WTC11 (cell line): ENCODE results near the gene DBH. TPM values are rescaled to one million over a fixed set of nuclear protein-coding genes. Genes with fewer than 3 reads are reported as not detected.
A peak's percentile ranks its signal among the peaks of the same experiment; 100 is the strongest.

Experiments
- ATAC-seq: fragments of 200-7000 bp; cut with Tn5 transposase; 2 replicates; pipeline ENCODE4 v1.10.0; 2021; ENCODE audit warnings: mild to moderate bottlenecking, moderate library complexity
- CTCF ChIA-PET: fragments of 300-600 bp; sonication (Branson Sonifier 250); formaldehyde crosslinking; loops from one replicate; lab custom pipeline; 2021; ENCODE audit warnings: antibody characterized with exemption; lab: Charles Lee
- POLR2A ChIA-PET: fragments of 350-600 bp; sonication (Branson Sonifier 250); formaldehyde crosslinking; loops from one replicate; lab custom pipeline; 2021; ENCODE audit warnings: antibody characterized with exemption; lab: Charles Lee
- DNase-seq: peaks from one replicate; pipeline ENCODE4 v3.0.0; 2021; ENCODE audit warnings: low spot score
- H3K27ac Mint-ChIP-seq: 2 replicates; pipeline ENCODE4 v1.8.0; 2021; ENCODE audit warnings: mixed read lengths
- H3K27me3 Mint-ChIP-seq: 2 replicates; pipeline ENCODE4 v1.8.0; 2021; ENCODE audit warnings: low read depth, mild to moderate bottlenecking, moderate library complexity, mixed read lengths
- H3K36me3 Mint-ChIP-seq: 2 replicates; pipeline ENCODE4 v1.8.0; 2021; ENCODE audit warnings: mixed read lengths
- H3K4me1 Mint-ChIP-seq: 2 replicates; pipeline ENCODE4 v1.8.0; 2022; ENCODE audit warnings: mixed read lengths
- H3K4me3 Mint-ChIP-seq: 2 replicates; pipeline ENCODE4 v1.8.0; 2021; ENCODE audit warnings: mild to moderate bottlenecking, moderate library complexity, mixed read lengths
- H3K9me3 Mint-ChIP-seq: 2 replicates; pipeline ENCODE4 v1.8.0; 2021; ENCODE audit warnings: mixed read lengths
- ATF1 ChIP-seq: sonication (generic); formaldehyde crosslinking; IDR thresholded peaks from 2 replicates; pipeline ENCODE4 v1.8.1; 2023; ENCODE audit warnings: mild to moderate bottlenecking, moderate library complexity, missing genetic modification reagents
- CREB1 ChIP-seq: sonication (generic); formaldehyde crosslinking; IDR thresholded peaks from 2 replicates; pipeline ENCODE4 v1.8.0; 2023; ENCODE audit warnings: mild to moderate bottlenecking, missing genetic modification reagents
- ELF4 ChIP-seq: sonication (generic); formaldehyde crosslinking; IDR thresholded peaks from 2 replicates; pipeline ENCODE4 v1.8.1; 2022; ENCODE audit warnings: low read depth, mild to moderate bottlenecking, moderate library complexity, missing genetic modification reagents
- EMX1 ChIP-seq: fragments of 250-450 bp; sonication (Bioruptor Pico); IDR thresholded peaks from 2 replicates; pipeline ENCODE4 v1.8.0; 2021; ENCODE audit warnings: mild to moderate bottlenecking
- ESRRA ChIP-seq: sonication (generic); formaldehyde crosslinking; IDR thresholded peaks from 2 replicates; pipeline ENCODE4 v1.8.1; 2022; ENCODE audit warnings: mild to moderate bottlenecking, missing genetic modification reagents, borderline replicate concordance
- ETV6 ChIP-seq: sonication (generic); formaldehyde crosslinking; IDR thresholded peaks from 2 replicates; pipeline ENCODE4 v1.8.1; 2022; ENCODE audit warnings: mild to moderate bottlenecking, missing genetic modification reagents
- FOXK1 ChIP-seq: sonication (generic); formaldehyde crosslinking; IDR thresholded peaks from 2 replicates; pipeline ENCODE4 v1.8.0; 2022; ENCODE audit warnings: mild to moderate bottlenecking, moderate library complexity, missing genetic modification reagents
- FOXP1 ChIP-seq: sonication (generic); formaldehyde crosslinking; IDR thresholded peaks from 2 replicates; pipeline ENCODE4 v1.8.0; 2022; ENCODE audit warnings: missing genetic modification reagents, mild to moderate bottlenecking, moderate library complexity, borderline replicate concordance
- GABPB1 ChIP-seq: sonication (generic); formaldehyde crosslinking; IDR thresholded peaks from 2 replicates; pipeline ENCODE4 v1.8.1; 2023; ENCODE audit warnings: mild to moderate bottlenecking, missing genetic modification reagents
- HMGA2 ChIP-seq: fragments of 250-450 bp; sonication (Bioruptor Pico); IDR thresholded peaks from 2 replicates; pipeline ENCODE4 v1.4.0; 2021; ENCODE audit warnings: mild to moderate bottlenecking, moderate library complexity
- NFATC4 ChIP-seq: fragments of 250-450 bp; sonication (Bioruptor Pico); IDR thresholded peaks from 2 replicates; pipeline ENCODE4 v1.9.0; 2021; ENCODE audit warnings: mild to moderate bottlenecking
- NFYB ChIP-seq: sonication (generic); formaldehyde crosslinking; conservative IDR thresholded peaks from 2 replicates; pipeline ENCODE4 v1.8.0; 2022; ENCODE audit warnings: low read depth, missing genetic modification reagents
- OVOL2 ChIP-seq: fragments of 250-450 bp; sonication (Bioruptor Pico); IDR thresholded peaks from 2 replicates; pipeline ENCODE4 v1.9.0; 2021; ENCODE audit warnings: mild to moderate bottlenecking, borderline replicate concordance
- TEAD1 ChIP-seq: sonication (generic); formaldehyde crosslinking; IDR thresholded peaks from 2 replicates; pipeline ENCODE4 v1.8.0; 2022; ENCODE audit warnings: mild to moderate bottlenecking, missing genetic modification reagents
- TP53 ChIP-seq: sonication (generic); formaldehyde crosslinking; IDR thresholded peaks from 2 replicates; pipeline ENCODE4 v1.8.1; 2023; ENCODE audit warnings: mild to moderate bottlenecking, missing genetic modification reagents
- ZNF232 ChIP-seq: sonication (generic); formaldehyde crosslinking; IDR thresholded peaks from 2 replicates; pipeline ENCODE4 v1.8.0; 2022; ENCODE audit warnings: mild to moderate bottlenecking, missing genetic modification reagents
- ZNF263 ChIP-seq: sonication (generic); formaldehyde crosslinking; IDR thresholded peaks from 2 replicates; pipeline ENCODE4 v1.8.1; 2022; ENCODE audit warnings: low read depth, mild to moderate bottlenecking, moderate library complexity, missing genetic modification reagents
- ZNF317 ChIP-seq: sonication (generic); formaldehyde crosslinking; IDR thresholded peaks from 2 replicates; pipeline ENCODE4 v1.8.1; 2023; ENCODE audit warnings: low read depth, mild to moderate bottlenecking, moderate library complexity, missing genetic modification reagents, borderline replicate concordance
- ZNF671 ChIP-seq: fragments of 250-450 bp; sonication (Bioruptor Pico); IDR thresholded peaks from 2 replicates; pipeline ENCODE4 v1.8.0; 2021; ENCODE audit warnings: mild to moderate bottlenecking
- total RNA-seq: library from RNA; stranded (reverse); gene quantifications from 3 replicates; pipeline ENCODE4 v1.2.3, GENCODE V29; 2021
- TF ChIP-seq, protein P1 (sequence below): sonication (generic); formaldehyde crosslinking; IDR thresholded peaks from 2 replicates; pipeline ENCODE4 v1.8.1; 2023; ENCODE audit warnings: mild to moderate bottlenecking, missing genetic modification reagents, moderate library complexity
- TF ChIP-seq, protein P2 (sequence below): sonication (generic); formaldehyde crosslinking; IDR thresholded peaks from 2 replicates; pipeline ENCODE4 v1.8.0; 2023; ENCODE audit warnings: missing genetic modification reagents
- TF ChIP-seq, protein P3 (sequence below): sonication (generic); formaldehyde crosslinking; IDR thresholded peaks from 2 replicates; pipeline ENCODE4 v1.8.0; 2022; ENCODE audit warnings: mild to moderate bottlenecking, missing genetic modification reagents
- TF ChIP-seq, protein P4 (sequence below): sonication (generic); formaldehyde crosslinking; IDR thresholded peaks from 2 replicates; pipeline ENCODE4 v1.8.0; 2023; ENCODE audit warnings: missing genetic modification reagents, mild to moderate bottlenecking, borderline replicate concordance
- TF ChIP-seq, protein P5 (sequence below): fragments of 250-450 bp; sonication (Bioruptor Pico); IDR thresholded peaks from 2 replicates; pipeline ENCODE4 v1.9.0; 2021; ENCODE audit warnings: moderate library complexity, mild to moderate bottlenecking, inconsistent platforms, borderline replicate concordance
- TF ChIP-seq, protein P6 (sequence below): fragments of 200-600 bp; IDR thresholded peaks from 2 replicates; pipeline ENCODE4 v1.8.0; 2022; ENCODE audit warnings: antibody characterized with exemption

The DBH gene
- total RNA-seq, 1 experiment from 2014 or later: 0.24 TPM

DNA sequence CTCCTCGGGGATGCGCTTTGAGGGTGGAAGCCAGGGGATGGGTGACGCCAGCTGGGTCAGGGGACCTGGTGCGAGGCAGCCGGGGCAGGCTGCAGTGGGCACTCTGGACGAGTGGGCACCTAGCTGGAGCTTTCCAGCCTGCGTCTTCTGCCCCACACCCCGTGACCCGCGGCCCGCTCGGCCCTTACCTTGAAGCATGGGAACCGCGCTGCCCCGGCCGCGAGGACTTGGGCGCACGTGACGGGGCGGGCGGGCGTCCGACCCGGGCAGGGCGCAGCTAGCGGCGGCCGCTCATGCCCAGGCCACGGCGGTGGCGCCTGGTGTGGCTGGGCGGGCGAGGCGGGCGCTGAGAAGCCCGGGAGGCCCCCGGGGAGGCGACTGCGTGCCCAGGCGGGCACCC, 27.3 kb upstream of the DBH start:
- ATAC-seq: peak; percentile 65
- Mint-ChIP-seq H3K4me3 (peak overlapping the region; percentile 22; the same call in 1 of the 2 replicates), H3K36me3 (no peaks in the 10 kb centered on the region), H3K27me3 (peaks cover 35% of the 10 kb centered on the region), H3K4me1 (peaks cover 7% of the 10 kb centered on the region), H3K9me3 (no peaks in the 10 kb centered on the region), H3K27ac (no peak overlapping the region)
- no peak for DNase-seq
- TF ChIP-seq, protein P1, sequence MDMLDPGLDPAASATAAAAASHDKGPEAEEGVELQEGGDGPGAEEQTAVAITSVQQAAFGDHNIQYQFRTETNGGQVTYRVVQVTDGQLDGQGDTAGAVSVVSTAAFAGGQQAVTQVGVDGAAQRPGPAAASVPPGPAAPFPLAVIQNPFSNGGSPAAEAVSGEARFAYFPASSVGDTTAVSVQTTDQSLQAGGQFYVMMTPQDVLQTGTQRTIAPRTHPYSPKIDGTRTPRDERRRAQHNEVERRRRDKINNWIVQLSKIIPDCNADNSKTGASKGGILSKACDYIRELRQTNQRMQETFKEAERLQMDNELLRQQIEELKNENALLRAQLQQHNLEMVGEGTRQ (CRISPR knock-in tag): peak; percentile 85
- no peak for TF ChIP-seq HMGA2
- TF ChIP-seq, protein P2, sequence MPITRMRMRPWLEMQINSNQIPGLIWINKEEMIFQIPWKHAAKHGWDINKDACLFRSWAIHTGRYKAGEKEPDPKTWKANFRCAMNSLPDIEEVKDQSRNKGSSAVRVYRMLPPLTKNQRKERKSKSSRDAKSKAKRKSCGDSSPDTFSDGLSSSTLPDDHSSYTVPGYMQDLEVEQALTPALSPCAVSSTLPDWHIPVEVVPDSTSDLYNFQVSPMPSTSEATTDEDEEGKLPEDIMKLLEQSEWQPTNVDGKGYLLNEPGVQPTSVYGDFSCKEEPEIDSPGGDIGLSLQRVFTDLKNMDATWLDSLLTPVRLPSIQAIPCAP: peak; percentile 30; the same call in 1 of the 2 replicates
- TF ChIP-seq NFYB (CRISPR knock-in tag): no peak
- TF ChIP-seq, protein P3, sequence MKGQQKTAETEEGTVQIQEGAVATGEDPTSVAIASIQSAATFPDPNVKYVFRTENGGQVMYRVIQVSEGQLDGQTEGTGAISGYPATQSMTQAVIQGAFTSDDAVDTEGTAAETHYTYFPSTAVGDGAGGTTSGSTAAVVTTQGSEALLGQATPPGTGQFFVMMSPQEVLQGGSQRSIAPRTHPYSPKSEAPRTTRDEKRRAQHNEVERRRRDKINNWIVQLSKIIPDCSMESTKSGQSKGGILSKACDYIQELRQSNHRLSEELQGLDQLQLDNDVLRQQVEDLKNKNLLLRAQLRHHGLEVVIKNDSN: peak; percentile 59
- ChIA-PET POLR2A (no interaction called here), CTCF (interaction anchor here (1.0 to 2.1 kb wide), 4 partner anchors 19 to 107 kb away, joined by 3 to 10 read pairs (median 4); no protein-coding TSS in a partner anchor)

DNA sequence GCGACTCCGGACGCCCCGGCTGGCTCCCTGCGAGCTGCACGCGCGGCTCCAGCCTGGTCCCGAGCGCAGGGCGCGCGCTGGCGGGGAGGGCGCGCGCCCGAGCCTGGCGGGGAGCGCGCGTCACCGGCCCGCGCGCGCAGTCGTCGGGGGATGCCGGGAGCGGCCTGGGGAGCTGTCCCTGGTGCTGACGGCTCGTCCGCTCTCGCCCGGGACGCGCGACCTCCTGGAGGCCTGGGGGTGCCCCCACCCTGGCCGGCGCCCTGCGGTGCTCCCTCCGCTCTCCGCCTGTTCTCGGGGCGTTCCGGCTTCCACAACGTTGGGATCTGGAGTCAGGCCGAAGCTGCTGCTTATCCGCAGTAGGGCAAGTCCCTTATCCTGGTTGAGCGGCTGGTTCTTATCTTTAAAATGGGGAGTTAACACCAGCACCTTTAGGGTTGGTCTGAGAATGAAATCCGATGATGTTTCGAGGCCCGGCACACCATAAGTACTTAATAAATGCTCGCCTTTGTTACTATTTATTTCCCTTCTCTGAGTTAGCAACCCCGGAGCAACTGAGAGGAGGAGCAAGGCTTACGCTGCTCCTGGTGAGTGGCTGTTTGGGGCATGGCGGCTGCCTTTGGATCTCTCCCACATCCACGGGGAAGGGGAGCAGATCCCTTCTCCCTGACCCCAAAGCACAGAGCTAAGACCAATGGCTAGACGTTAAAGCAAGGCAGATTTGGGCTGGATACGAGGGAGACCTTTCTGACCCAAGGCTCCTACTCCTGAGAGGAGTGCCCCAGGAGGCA, 26.7 kb upstream of the DBH start, which contains the start of gene FAM163B:
FAM163B (minus strand) TSS at position 79 of the 788 bp plus-strand sequence. CDS start 29,166 bp downstream, outside the sequence.
- peak within 1 kb of the TSS; percentile 64 for H3K4me3 Mint-ChIP-seq
- ChIA-PET POLR2A (interaction anchor here (0.6 to 0.7 kb wide), 2 partner anchors 369 to 407 kb away, joined by 5 read pairs; no protein-coding TSS in a partner anchor), CTCF (interaction anchor here (0.6 to 2.1 kb wide), 5 partner anchors 20 to 106 kb away, joined by 3 to 10 read pairs (median 3); no protein-coding TSS in a partner anchor)
- ATAC-seq: peak; percentile 75
- no peak within 1 kb of the TSS; the same call in 1 of the 2 replicates for H3K27ac Mint-ChIP-seq
- H3K27me3 Mint-ChIP-seq: peaks cover 35% of the 10 kb centered on the region
- H3K4me1 Mint-ChIP-seq: peaks cover 3% of the 10 kb centered on the region; the same call in 1 of the 2 replicates
- H3K9me3 Mint-ChIP-seq: no peaks in the 10 kb centered on the region
- peak; percentile 73 for DNase-seq
- no peaks in the 10 kb centered on the region for H3K36me3 Mint-ChIP-seq
- peak; percentile 94 for TF ChIP-seq TP53 (CRISPR knock-in tag)
- TF ChIP-seq ZNF317: peak; percentile 43; the same call in 1 of the 2 replicates
- TF ChIP-seq ZNF232 (CRISPR knock-in tag): peak; percentile 76; the same call in 1 of the 2 replicates
- TF ChIP-seq NFATC4 (CRISPR knock-in tag): no peak
- TF ChIP-seq EMX1: peak; percentile 81; the same call in 1 of the 2 replicates
- TF ChIP-seq ZNF263 (CRISPR knock-in tag): 0 out of 2 replicates have a peak, but pooled peaks have one; percentile 32
- peak; percentile 75 for TF ChIP-seq FOXK1
- peak; percentile 85 for TF ChIP-seq TEAD1 (CRISPR knock-in tag)
- TF ChIP-seq FOXP1: peak; percentile 82; the same call in 1 of the 2 replicates
- TF ChIP-seq, protein P4, sequence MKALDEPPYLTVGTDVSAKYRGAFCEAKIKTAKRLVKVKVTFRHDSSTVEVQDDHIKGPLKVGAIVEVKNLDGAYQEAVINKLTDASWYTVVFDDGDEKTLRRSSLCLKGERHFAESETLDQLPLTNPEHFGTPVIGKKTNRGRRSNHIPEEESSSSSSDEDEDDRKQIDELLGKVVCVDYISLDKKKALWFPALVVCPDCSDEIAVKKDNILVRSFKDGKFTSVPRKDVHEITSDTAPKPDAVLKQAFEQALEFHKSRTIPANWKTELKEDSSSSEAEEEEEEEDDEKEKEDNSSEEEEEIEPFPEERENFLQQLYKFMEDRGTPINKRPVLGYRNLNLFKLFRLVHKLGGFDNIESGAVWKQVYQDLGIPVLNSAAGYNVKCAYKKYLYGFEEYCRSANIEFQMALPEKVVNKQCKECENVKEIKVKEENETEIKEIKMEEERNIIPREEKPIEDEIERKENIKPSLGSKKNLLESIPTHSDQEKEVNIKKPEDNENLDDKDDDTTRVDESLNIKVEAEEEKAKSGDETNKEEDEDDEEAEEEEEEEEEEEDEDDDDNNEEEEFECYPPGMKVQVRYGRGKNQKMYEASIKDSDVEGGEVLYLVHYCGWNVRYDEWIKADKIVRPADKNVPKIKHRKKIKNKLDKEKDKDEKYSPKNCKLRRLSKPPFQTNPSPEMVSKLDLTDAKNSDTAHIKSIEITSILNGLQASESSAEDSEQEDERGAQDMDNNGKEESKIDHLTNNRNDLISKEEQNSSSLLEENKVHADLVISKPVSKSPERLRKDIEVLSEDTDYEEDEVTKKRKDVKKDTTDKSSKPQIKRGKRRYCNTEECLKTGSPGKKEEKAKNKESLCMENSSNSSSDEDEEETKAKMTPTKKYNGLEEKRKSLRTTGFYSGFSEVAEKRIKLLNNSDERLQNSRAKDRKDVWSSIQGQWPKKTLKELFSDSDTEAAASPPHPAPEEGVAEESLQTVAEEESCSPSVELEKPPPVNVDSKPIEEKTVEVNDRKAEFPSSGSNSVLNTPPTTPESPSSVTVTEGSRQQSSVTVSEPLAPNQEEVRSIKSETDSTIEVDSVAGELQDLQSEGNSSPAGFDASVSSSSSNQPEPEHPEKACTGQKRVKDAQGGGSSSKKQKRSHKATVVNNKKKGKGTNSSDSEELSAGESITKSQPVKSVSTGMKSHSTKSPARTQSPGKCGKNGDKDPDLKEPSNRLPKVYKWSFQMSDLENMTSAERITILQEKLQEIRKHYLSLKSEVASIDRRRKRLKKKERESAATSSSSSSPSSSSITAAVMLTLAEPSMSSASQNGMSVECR (CRISPR knock-in tag): peak; percentile 97
- peak; percentile 78 for TF ChIP-seq ETV6 (CRISPR knock-in tag)
- TF ChIP-seq, protein P5, sequence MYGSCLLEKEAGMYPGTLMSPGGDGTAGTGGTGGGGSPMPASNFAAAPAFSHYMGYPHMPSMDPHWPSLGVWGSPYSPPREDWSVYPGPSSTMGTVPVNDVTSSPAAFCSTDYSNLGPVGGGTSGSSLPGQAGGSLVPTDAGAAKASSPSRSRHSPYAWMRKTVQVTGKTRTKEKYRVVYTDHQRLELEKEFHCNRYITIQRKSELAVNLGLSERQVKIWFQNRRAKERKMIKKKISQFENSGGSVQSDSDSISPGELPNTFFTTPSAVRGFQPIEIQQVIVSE (CRISPR knock-in tag): no peak
- TF ChIP-seq GABPB1 (CRISPR knock-in tag): 0 out of 2 replicates have a peak, but pooled peaks have one; percentile 16
- peak; percentile 62; the same call in 1 of the 2 replicates for TF ChIP-seq CREB1
- TF ChIP-seq OVOL2: no peak
- TF ChIP-seq ATF1 (CRISPR knock-in tag): no peak
- TF ChIP-seq, protein P6, sequence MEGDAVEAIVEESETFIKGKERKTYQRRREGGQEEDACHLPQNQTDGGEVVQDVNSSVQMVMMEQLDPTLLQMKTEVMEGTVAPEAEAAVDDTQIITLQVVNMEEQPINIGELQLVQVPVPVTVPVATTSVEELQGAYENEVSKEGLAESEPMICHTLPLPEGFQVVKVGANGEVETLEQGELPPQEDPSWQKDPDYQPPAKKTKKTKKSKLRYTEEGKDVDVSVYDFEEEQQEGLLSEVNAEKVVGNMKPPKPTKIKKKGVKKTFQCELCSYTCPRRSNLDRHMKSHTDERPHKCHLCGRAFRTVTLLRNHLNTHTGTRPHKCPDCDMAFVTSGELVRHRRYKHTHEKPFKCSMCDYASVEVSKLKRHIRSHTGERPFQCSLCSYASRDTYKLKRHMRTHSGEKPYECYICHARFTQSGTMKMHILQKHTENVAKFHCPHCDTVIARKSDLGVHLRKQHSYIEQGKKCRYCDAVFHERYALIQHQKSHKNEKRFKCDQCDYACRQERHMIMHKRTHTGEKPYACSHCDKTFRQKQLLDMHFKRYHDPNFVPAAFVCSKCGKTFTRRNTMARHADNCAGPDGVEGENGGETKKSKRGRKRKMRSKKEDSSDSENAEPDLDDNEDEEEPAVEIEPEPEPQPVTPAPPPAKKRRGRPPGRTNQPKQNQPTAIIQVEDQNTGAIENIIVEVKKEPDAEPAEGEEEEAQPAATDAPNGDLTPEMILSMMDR: no peak
- peak; percentile 55; the same call in 1 of the 2 replicates for TF ChIP-seq ESRRA
- TF ChIP-seq ELF4 (CRISPR knock-in tag): 0 out of 2 replicates have a peak, but pooled peaks have one; percentile 48
- peak; percentile 49; the same call in 1 of the 2 replicates for TF ChIP-seq ZNF671 (CRISPR knock-in tag)
